GM18517 (cell line): ENCODE data around the gene CST6.
"Not testable (repeated sequence)": the region's sequence is repeated elsewhere in the genome, so short reads cannot be mapped to it uniquely, and the experiment has no call there.

ENCODE experiments used
- ATAC-seq: cut with Tn5 transposase; IDR thresholded peaks from one replicate; pipeline ENCODE4 v1.9.1; 2021; ENCODE audit warnings: mild to moderate bottlenecking, moderate library complexity; ENCODE audit not compliant: unreplicated experiment

CST6 gene

GRCh38 chr11:65983589-65983987, 28.2 kb upstream of the CST6 start:
- no peak for ATAC-seq

GRCh38 chr11:65987336-65987735, 24.5 kb upstream of the CST6 start:
- ATAC-seq = no peak

DNA sequence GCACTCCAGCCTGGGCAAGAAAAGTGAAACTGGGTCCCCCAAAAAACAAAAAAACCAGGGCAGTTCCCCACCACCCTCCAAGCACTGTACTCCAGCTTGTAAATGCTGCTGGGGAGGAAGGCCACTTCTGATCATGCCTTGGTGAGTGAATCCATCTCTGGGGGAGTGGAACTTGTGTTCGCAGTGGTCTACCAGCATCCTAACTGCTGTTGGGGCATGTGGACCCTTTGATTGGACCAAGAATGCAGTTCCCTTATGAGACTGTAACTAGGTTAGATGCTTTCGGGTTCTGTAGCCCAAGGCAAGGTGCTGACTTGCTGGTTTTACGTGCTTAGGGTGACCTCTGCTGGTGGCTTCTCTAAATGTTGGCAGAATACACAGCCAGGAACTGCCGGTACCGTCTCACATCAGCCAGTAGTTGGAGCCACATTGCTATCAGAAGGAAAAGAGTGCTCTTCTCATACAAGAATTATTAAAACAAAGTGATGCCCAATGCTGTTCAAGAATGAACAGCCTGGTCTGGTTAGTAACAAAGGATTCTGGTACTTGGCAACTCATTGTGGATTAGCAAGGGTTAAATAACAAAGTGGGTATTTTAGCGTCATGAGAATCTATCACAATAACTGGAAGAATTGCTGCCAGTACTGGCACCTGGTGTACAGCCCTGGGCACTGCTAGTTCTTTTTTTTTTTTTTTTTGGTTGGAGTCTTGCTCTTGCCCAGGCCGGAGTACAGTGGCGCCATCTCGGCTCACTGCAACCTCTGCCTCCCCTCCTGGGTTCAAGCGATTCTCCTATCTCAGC, 22.8 kb upstream of the CST6 start:
- ATAC-seq = peak; percentile 90

- ATAC-seq = no peak
These were observed 19.8 kb upstream of the CST6 start for GRCh38 chr11:65992056-65992455.

- no peak for ATAC-seq
These were observed 14.5 kb upstream of the CST6 start for GRCh38 chr11:65997286-65997685.

- ATAC-seq = peak; percentile 75
These were observed 9.7 kb upstream of the CST6 start, which contains the start of the genes BANF1 and EIF1AD for GRCh38 chr11:66001942-66002647. BANF1 (plus strand) TSS chr11:66002503; CDS start chr11:66003251, 748 bp downstream. EIF1AD (minus strand) TSS chr11:66002157; CDS start chr11:66000389, 1,768 bp downstream.

- peak; percentile 21 for ATAC-seq
These were observed 9.1 kb upstream of the CST6 start for GRCh38 chr11:66002648-66003225.

DNA sequence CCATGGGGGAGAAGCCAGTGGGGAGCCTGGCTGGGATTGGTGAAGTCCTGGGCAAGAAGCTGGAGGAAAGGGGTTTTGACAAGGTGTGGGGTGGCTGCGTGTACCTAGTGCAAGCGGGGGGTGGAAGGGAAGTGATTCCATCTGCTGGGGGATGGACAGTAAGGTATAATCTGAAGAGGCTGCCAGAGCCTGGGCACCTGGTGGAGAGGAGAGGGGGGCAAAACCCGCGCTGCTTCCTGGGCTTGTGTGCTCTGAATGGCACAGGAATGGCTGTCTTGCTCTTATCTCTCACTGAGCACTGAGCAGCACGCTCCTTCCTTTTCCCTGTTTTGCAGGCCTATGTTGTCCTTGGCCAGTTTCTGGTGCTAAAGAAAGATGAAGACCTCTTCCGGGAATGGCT, 8.5 kb upstream of the CST6 start:
- ATAC-seq = no peak

GRCh38 chr11:66004186-66004585, 7.6 kb upstream of the CST6 start:
- ATAC-seq = no peak

- ATAC-seq = no peak
These were observed 5.5 kb upstream of the CST6 start for GRCh38 chr11:66006134-66006890.

GRCh38 chr11:66006891-66007176, 5.0 kb upstream of the CST6 start:
- no peak for ATAC-seq

GRCh38 chr11:66007201-66007634, 4.6 kb upstream of the CST6 start:
- ATAC-seq = no peak

DNA sequence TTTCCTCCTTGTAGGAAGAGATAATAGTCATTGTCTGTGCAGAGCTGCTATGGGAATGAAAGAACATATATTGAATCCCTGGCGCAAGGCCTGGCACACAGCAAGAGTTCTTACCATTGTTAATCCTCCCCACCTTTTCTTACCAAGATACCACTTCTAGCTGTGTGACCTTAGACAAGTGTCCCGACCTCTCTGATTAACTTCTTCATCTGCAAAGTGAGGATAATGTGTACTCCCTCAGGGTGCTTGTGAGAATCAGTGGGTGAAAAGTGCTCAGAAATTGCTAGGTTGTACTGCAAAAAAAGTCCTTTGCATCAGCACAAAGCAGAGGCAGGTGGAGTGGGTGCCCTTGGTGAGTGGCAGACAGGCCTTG, 3.7 kb upstream of the CST6 start:
- ATAC-seq = no peak

DNA sequence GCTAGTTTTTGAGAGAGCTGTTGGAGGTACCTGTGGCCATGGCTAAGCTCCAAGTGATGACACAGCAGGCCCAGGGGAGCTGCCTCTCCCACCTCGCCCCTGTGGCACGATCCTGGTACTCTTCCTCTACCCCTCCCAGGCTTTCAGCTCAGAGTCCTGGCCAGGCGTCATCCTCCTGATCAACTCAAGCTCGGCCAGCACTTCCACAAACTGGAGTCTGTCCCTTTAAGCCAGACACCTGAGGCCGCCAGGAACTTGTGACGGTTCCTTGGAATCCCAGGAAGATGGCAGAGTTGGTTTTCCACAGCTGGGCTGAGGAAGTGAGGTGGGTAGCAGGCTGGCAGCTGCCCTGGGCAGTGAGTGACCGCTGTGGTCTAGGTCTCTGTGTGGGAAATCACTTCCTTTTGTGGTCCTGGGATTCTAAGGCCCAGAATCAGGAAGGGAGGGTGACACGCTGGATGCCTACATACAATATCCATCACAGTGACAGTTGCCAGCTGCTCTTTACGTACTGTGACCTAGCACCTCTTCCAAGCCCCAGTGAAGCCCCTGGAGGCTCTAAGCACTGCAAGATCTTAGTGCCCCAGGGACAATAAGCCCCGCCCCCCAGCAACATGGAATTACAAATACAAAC, 3.2 kb upstream of the CST6 start:
- ATAC-seq = no peak

DNA sequence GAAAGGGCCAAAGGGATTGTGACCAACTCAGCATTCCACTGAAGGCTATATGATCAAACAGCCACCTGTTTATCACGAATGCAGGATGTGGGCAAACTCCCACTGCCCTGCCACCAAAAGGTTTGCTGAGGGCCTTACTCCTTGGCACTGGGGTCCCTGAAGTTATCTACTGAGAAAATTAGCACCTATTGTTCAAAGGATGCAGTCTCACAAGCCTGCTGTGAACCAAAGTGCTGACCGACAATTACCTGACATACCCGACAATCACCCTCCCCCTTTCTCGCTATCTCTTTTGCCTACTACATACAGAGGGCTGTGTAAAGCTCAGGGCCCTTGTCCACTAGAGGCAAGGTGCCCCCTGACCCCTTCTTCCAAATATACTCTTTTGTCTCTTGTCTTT, 1.8 kb upstream of the CST6 start:
- not testable (repeated sequence) for ATAC-seq

DNA sequence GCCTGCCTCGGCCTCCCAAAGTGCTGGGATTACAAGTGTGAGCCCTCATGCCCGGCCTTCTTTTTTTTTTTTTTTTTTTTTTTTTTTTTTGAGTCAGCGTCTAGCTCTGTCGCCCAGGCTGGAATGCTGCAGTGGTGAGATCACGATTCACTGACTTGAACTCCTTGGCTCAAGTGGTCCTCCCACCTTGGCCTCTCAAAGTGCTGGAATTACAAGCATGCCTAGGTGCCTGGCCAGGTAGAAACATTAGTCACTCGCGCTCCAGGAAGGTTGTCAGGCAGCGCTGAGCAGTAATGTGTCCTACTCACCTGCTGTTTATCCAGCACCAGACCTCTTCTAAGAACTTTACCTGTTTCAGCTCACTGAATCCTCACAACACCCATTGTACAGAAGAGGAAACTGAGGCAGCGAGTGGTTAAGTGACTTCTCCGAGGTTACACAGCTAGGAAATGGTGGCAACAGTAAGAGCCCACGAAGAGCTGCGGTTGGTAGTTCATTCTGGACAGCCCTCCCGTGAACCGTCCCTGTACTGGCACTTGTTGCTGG, 496 bp upstream of the CST6 start:
- ATAC-seq = no peak

GRCh38 chr11:66012371-66012945, 650 bp downstream of the CST6 start:
- no peak for ATAC-seq

- no peak for ATAC-seq
These were observed 1.3 kb downstream of the CST6 start for GRCh38 chr11:66012946-66013761.

- no peak for ATAC-seq
These were observed 1.9 kb downstream of the CST6 start for GRCh38 chr11:66013762-66014100.
